Smooth muscle cell (in vitro differentiated cells): ENCODE measurements around the gene CHAF1B. TPM values are rescaled to one million over a fixed set of nuclear protein-coding genes. Genes with fewer than 3 reads are reported as not detected.

ENCODE experiments used
- DNase-seq: peaks from one replicate; lab custom pipeline; 2025; ENCODE audit not compliant: unreplicated experiment; lab: John Stamatoyannopoulos, UW
- H2AFZ ChIP-seq: fragments of 200-600 bp; sonication (generic); 2 replicates; pipeline ENCODE4 v1.6.0; 2016; ENCODE audit warnings: antibody characterized with exemption, low read depth, mild to moderate bottlenecking
- H3F3A ChIP-seq: fragments of 200-600 bp; sonication (generic); 2 replicates; pipeline ENCODE4 v1.6.0; 2017; ENCODE audit warnings: antibody characterized with exemption, low read depth
- H3K27ac ChIP-seq: fragments of 200-600 bp; sonication (generic); 2 replicates; pipeline ENCODE4 v1.5.1; 2016; ENCODE audit warnings: low read depth, mild to moderate bottlenecking
- H3K27me3 ChIP-seq: fragments of 200-600 bp; sonication (generic); 2 replicates; pipeline ENCODE4 v1.6.1; 2016; ENCODE audit warnings: low read depth, mild to moderate bottlenecking
- H3K36me3 ChIP-seq: fragments of 200-600 bp; sonication (generic); 2 replicates; pipeline ENCODE4 v1.5.1; 2016; ENCODE audit warnings: low read depth
- H3K4me1 ChIP-seq: fragments of 200-600 bp; sonication (generic); 2 replicates; pipeline ENCODE4 v1.5.1; 2016; ENCODE audit warnings: low read depth
- H3K4me2 ChIP-seq: fragments of 200-600 bp; sonication (generic); 2 replicates; pipeline ENCODE4 v1.6.0; 2016; ENCODE audit warnings: mild to moderate bottlenecking
- H3K4me3 ChIP-seq: fragments of 200-600 bp; sonication (generic); 2 replicates; pipeline ENCODE4 v1.5.1; 2016; ENCODE audit warnings: mild to moderate bottlenecking
- H3K79me2 ChIP-seq: fragments of 200-600 bp; sonication (generic); 2 replicates; pipeline ENCODE4 v1.6.0; 2016; ENCODE audit warnings: low read depth, mild to moderate bottlenecking
- H3K9ac ChIP-seq: fragments of 200-600 bp; sonication (generic); 2 replicates; pipeline ENCODE4 v1.6.0; 2016; ENCODE audit warnings: low read depth
- H3K9me3 ChIP-seq: fragments of 200-600 bp; sonication (generic); replicated peaks from 2 replicates; pipeline ENCODE4 v1.5.1; 2016; ENCODE audit warnings: low read depth
- H4K20me1 ChIP-seq: fragments of 200-600 bp; sonication (generic); 2 replicates; pipeline ENCODE4 v1.6.0; 2016; ENCODE audit warnings: low read depth
- WGBS: methylation state at CpG from one replicate; pipeline ENCODE4 v1.1.7; 2016; ENCODE audit warnings: low lambda C conversion rate; 5-methylcytosine and 5-hydroxymethylcytosine counted together
- polyA plus RNA-seq: library from polyadenylated mRNA; unstranded; fragments of >200 nt; fragmentation: Nextera tagmentation; extraction: Ambion mirVana; gene quantifications from 2 replicates; pipeline ENCODE4 v1.2.1, GENCODE V29; 2016
- total RNA-seq: library from RNA; depleted of rRNA; stranded (reverse); fragments of >200 nt; gene quantifications from 2 replicates; pipeline ENCODE4 v1.2.3, GENCODE V29; 2014
- TF ChIP-seq, protein P1 (sequence below): fragments of 200-600 bp; sonication (generic); IDR thresholded peaks from 2 replicates; pipeline ENCODE4 v1.5.1; 2017; ENCODE audit warnings: borderline replicate concordance, mild to moderate bottlenecking, antibody characterized with exemption; ENCODE audit not compliant: insufficient read depth, poor library complexity, severe bottlenecking

The CHAF1B gene
- total and polyA plus RNA-seq, 2 experiments from 2014 or later, result 2.0 to 5.3 TPM

DNA sequence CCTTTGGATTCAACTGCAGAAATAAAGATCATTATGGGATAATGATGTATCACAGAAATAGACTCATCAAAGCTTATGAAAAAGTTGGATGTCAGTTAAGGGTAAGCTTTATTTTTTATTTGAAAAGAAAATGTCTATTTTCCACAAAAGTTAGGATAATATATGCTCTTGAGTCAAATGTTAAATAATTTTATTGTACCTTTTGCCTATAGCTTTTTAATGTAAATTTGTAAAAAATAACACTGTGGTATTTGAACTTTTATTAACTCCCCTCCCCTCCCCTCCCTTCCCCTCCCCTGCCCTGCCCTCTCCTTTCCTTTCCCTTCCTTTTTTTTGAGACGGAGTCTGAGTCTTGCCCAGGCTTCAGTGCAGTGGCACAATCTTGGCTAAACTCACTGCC lies 40.3 kb upstream of the CHAF1B start:
- Histone ChIP-seq H3F3A (no peaks in the 10 kb centered on the region), H2AFZ (no peak overlapping the region), H3K4me3 (no peak overlapping the region), H4K20me1 (peaks cover 12% of the 10 kb centered on the region), H3K9me3 (no peaks in the 10 kb centered on the region), H3K4me1 (no peaks in the 10 kb centered on the region), H3K36me3 (peaks cover 15% of the 10 kb centered on the region), H3K9ac (no peak overlapping the region), H3K4me2 (no peak overlapping the region), H3K79me2 (peaks cover 4% of the 10 kb centered on the region), H3K27ac (no peak overlapping the region), H3K27me3 (no peaks in the 10 kb centered on the region)
- TF ChIP-seq, protein P1, sequence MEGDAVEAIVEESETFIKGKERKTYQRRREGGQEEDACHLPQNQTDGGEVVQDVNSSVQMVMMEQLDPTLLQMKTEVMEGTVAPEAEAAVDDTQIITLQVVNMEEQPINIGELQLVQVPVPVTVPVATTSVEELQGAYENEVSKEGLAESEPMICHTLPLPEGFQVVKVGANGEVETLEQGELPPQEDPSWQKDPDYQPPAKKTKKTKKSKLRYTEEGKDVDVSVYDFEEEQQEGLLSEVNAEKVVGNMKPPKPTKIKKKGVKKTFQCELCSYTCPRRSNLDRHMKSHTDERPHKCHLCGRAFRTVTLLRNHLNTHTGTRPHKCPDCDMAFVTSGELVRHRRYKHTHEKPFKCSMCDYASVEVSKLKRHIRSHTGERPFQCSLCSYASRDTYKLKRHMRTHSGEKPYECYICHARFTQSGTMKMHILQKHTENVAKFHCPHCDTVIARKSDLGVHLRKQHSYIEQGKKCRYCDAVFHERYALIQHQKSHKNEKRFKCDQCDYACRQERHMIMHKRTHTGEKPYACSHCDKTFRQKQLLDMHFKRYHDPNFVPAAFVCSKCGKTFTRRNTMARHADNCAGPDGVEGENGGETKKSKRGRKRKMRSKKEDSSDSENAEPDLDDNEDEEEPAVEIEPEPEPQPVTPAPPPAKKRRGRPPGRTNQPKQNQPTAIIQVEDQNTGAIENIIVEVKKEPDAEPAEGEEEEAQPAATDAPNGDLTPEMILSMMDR, result no peak
- no CpG with 5 or more reads among the region's 1 CpG for WGBS
- DNase-seq, result no peak

DNA sequence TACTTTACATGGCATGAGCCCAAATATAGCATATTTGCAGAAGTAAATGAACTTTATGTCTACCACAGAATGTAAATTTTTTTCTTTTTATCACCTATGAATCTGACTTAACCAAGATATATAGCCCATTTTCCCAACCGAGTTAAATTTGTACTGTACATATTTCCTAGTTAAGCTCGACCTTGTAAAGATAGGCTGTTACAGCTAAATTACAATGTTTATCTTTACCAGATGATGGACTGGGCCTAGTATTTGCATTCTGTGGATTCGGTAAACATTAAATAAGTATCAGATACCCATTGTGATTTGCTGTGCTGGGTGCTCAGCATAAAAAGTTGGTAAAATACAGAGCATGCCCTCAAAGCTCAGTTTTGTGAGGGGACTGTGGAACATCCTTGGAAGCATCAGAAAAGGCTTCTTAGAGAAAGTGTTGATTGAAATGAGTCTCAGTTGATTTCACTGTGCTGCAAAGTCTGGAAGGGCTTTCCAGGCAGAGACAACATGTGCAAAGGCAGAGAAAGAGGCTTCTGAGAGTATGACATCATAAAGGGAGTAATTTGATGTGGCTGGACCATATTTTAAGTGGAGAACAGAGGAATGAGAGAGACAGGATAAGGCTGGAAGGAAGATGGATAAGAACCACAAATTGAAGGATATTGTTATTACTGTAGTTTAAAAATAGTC lies 37.8 kb upstream of the CHAF1B start:
- Histone ChIP-seq H3K9me3 (no peaks in the 10 kb centered on the region), H3K79me2 (peaks cover 12% of the 10 kb centered on the region), H4K20me1 (peaks cover 12% of the 10 kb centered on the region), H3K4me2 (no peak overlapping the region), H3F3A (no peaks in the 10 kb centered on the region), H3K4me1 (no peaks in the 10 kb centered on the region), H3K4me3 (no peak overlapping the region), H2AFZ (no peak overlapping the region), H3K27ac (peak overlapping the region; percentile 37), H3K27me3 (no peaks in the 10 kb centered on the region), H3K36me3 (peaks cover 6% of the 10 kb centered on the region), H3K9ac (no peak overlapping the region)
- TF ChIP-seq, protein P1, result no peak
- 88% methylated on average over 3 of the region's 3 CpGs for WGBS
- no peak for DNase-seq

DNA sequence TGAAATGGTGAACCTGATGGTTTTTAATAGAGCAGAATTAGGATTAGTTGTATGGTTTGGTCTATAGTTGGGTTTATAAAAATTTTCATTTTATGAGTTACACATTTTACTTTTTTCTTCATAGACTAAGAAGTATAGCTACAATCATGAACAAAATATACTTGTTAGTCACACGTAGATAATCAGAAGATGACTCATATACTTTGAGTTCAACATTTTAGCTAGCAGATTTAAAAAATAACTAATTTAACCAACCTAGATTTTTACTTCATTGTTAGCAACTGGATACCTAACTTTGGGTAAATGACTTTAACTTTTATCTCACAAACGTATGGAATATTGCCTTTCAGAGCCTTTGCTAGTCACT lies 37.2 kb upstream of the CHAF1B start:
- no peak overlapping the region for H3K9ac ChIP-seq
- DNase-seq, result no peak
- TF ChIP-seq, protein P1, result no peak
- WGBS, result 58% methylated on average over 2 of the region's 2 CpGs
- no peak overlapping the region for H3K4me2 ChIP-seq
- H3K4me1 ChIP-seq, result no peaks in the 10 kb centered on the region
- no peaks in the 10 kb centered on the region for H3K9me3 ChIP-seq
- H3K4me3 ChIP-seq, result no peak overlapping the region
- no peak overlapping the region for H2AFZ ChIP-seq
- no peaks in the 10 kb centered on the region for H3K27me3 ChIP-seq
- peaks cover 6% of the 10 kb centered on the region for H3K36me3 ChIP-seq
- peak overlapping the region; percentile 37 for H3K27ac ChIP-seq
- H4K20me1 ChIP-seq, result peaks cover 12% of the 10 kb centered on the region
- peaks cover 12% of the 10 kb centered on the region for H3K79me2 ChIP-seq
- no peaks in the 10 kb centered on the region for H3F3A ChIP-seq

DNA sequence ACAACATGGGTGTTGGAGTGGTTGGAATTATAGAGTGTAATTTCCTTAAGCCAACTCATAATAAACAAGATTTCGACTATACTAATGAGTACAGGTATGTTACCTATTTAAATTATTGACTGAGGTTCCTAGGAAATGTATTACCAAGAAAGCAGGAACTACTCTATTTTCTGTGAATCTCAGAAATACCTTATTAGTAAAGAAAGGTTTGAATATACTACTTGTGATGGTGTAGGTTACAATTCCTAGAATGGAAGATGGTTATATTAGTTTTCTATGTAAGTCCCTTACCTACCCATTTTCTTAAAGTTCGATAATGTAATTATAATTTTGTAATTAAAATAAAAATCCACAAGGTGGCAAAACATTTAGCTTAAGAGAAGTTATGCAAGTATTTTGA lies 35.9 kb upstream of the CHAF1B start:
- TF ChIP-seq, protein P1, result no peak
- Histone ChIP-seq H3K36me3 (peaks cover under 1% of the 10 kb centered on the region), H3K27ac (peak overlapping the region; percentile 75), H3K4me2 (no peak overlapping the region), H3K79me2 (peaks cover 12% of the 10 kb centered on the region), H3K4me1 (no peaks in the 10 kb centered on the region), H3K4me3 (no peak overlapping the region), H3F3A (no peaks in the 10 kb centered on the region), H3K27me3 (no peaks in the 10 kb centered on the region), H4K20me1 (peaks cover 12% of the 10 kb centered on the region), H3K9ac (no peak overlapping the region), H2AFZ (no peak overlapping the region), H3K9me3 (no peaks in the 10 kb centered on the region)
- 100% methylated on average over 2 of the region's 2 CpGs for WGBS
- DNase-seq, result no peak
